A549 (cell line): ENCODE data around the gene SLC39A5.
"Not testable (repeated sequence)": the region's sequence is repeated elsewhere in the genome, so short reads cannot be mapped to it uniquely, and the experiment has no call there.

Experiments used
- CBX2 ChIP-seq: fragments of 200-600 bp; sonication (generic); IDR thresholded peaks from 2 replicates; pipeline ENCODE4 v1.6.1; 2016; ENCODE audit warnings: low read depth, mild to moderate bottlenecking, borderline replicate concordance
- CHD2 ChIP-seq: fragments of 150-350 bp; IDR thresholded peaks from 2 replicates; pipeline ENCODE4 v1.6.1; 2014; ENCODE audit warnings: low read length; ENCODE audit not compliant: partially characterized antibody
- EP300 ChIP-seq, 2 experiments: fragments of >200 bp; sonication (Bioruptor Twin); formaldehyde crosslinking; IDR thresholded peaks; 2 replicates in 1 of 2; 3 replicates in 1 of 2; pipeline ENCODE4 v1.6.1; 2016 to 2017
- ESRRA ChIP-seq: fragments of 150-350 bp; IDR thresholded peaks from 2 replicates; pipeline ENCODE4 v1.6.1; 2014; ENCODE audit warnings: mild to moderate bottlenecking, low read length, borderline replicate concordance
- MAZ ChIP-seq: fragments of 150-350 bp; IDR thresholded peaks from 2 replicates; pipeline ENCODE4 v1.6.1; 2014; ENCODE audit warnings: antibody characterized with exemption, low read depth, low read length, borderline replicate concordance
- PHF8 ChIP-seq: fragments of 200-600 bp; sonication (generic); IDR thresholded peaks from 2 replicates; pipeline ENCODE4 v1.6.1; 2016; ENCODE audit warnings: low read depth, mild to moderate bottlenecking, antibody characterized with exemption, moderate library complexity, borderline replicate concordance
- POLR2A ChIP-seq: IDR thresholded peaks from 2 replicates; pipeline ENCODE4 v1.6.1; 2012; ENCODE audit warnings: mild to moderate bottlenecking, low read length
- TP53 ChIP-seq: fragments of 250-450 bp; sonication (Bioruptor Pico); IDR thresholded peaks from 2 replicates; pipeline ENCODE4 v1.5.0; 2021; ENCODE audit warnings: mild to moderate bottlenecking, moderate library complexity
- TF ChIP-seq, protein P1 (sequence below): fragments of >200 bp; sonication (Bioruptor Twin); formaldehyde crosslinking; IDR thresholded peaks from 3 replicates; pipeline ENCODE4 v1.5.1; 2016
- TF ChIP-seq, protein P2 (sequence below): fragments of 450-650 bp; IDR thresholded peaks from 2 replicates; pipeline ENCODE4 v1.6.1; 2014; ENCODE audit warnings: antibody characterized with exemption
- TF ChIP-seq, protein P3 (sequence below): fragments of 250-450 bp; sonication (Bioruptor Pico); IDR thresholded peaks from 2 replicates; pipeline ENCODE4 v1.5.0; 2021; ENCODE audit warnings: mild to moderate bottlenecking, moderate library complexity, borderline replicate concordance

DNA sequence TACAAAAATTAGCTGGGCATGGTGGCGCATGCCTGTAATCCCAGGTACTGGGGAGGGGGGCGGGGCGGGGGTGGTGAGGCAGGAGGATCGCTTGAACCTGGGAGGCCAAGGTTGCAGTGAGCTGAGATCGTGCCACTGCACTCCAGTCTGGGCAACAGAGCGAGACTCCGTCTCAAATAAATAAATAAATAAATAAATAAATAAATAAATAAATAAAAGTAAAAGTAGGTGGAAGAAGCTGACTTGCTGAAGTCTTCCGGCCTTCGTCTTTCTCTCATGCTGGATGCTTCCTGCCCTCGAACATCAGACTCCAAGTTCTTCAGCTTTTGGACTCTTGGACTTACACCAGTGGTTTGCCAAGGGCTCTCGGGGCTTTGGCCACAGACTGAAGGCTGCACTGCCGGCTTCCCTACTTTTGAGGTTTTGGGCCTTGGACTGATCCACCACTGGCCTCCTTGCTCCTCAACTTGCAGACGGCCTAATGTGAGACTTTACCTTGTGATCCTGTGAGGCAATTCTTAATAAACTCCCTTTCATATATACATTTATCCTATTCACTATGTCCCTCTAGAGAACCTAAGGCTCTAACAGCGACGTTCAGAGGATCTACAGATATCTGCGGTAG, 36.3 kb downstream of the SLC39A5 start:
- TF ChIP-seq, protein P1, sequence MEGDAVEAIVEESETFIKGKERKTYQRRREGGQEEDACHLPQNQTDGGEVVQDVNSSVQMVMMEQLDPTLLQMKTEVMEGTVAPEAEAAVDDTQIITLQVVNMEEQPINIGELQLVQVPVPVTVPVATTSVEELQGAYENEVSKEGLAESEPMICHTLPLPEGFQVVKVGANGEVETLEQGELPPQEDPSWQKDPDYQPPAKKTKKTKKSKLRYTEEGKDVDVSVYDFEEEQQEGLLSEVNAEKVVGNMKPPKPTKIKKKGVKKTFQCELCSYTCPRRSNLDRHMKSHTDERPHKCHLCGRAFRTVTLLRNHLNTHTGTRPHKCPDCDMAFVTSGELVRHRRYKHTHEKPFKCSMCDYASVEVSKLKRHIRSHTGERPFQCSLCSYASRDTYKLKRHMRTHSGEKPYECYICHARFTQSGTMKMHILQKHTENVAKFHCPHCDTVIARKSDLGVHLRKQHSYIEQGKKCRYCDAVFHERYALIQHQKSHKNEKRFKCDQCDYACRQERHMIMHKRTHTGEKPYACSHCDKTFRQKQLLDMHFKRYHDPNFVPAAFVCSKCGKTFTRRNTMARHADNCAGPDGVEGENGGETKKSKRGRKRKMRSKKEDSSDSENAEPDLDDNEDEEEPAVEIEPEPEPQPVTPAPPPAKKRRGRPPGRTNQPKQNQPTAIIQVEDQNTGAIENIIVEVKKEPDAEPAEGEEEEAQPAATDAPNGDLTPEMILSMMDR = not testable (repeated sequence)
- not testable (repeated sequence) for TF ChIP-seq MAZ; CHD2; EP300 (IDR thresholded peaks at IDR 0.05); CBX2; POLR2A; ESRRA; TP53 (CRISPR knock-in tag); PHF8
- TF ChIP-seq, protein P2, sequence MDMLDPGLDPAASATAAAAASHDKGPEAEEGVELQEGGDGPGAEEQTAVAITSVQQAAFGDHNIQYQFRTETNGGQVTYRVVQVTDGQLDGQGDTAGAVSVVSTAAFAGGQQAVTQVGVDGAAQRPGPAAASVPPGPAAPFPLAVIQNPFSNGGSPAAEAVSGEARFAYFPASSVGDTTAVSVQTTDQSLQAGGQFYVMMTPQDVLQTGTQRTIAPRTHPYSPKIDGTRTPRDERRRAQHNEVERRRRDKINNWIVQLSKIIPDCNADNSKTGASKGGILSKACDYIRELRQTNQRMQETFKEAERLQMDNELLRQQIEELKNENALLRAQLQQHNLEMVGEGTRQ = not testable (repeated sequence)
- TF ChIP-seq, protein P3, sequence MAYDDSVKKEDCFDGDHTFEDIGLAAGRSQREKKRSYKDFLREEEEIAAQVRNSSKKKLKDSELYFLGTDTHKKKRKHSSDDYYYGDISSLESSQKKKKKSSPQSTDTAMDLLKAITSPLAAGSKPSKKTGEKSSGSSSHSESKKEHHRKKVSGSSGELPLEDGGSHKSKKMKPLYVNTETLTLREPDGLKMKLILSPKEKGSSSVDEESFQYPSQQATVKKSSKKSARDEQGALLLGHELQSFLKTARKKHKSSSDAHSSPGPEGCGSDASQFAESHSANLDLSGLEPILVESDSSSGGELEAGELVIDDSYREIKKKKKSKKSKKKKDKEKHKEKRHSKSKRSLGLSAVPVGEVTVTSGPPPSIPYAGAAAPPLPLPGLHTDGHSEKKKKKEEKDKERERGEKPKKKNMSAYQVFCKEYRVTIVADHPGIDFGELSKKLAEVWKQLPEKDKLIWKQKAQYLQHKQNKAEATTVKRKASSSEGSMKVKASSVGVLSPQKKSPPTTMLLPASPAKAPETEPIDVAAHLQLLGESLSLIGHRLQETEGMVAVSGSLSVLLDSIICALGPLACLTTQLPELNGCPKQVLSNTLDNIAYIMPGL = not testable (repeated sequence)
